GM19193 (cell line): ENCODE results near the gene FUS.
A peak's percentile ranks its signal among the peaks of the same experiment; 100 is the strongest.

ENCODE experiments used
- POLR2A ChIP-seq: IDR thresholded peaks from 4 replicates; pipeline ENCODE4 v1.6.1; 2011; ENCODE audit not compliant: insufficient read depth, insufficient read length; ENCODE audit errors: extremely low read depth

The FUS gene

DNA sequence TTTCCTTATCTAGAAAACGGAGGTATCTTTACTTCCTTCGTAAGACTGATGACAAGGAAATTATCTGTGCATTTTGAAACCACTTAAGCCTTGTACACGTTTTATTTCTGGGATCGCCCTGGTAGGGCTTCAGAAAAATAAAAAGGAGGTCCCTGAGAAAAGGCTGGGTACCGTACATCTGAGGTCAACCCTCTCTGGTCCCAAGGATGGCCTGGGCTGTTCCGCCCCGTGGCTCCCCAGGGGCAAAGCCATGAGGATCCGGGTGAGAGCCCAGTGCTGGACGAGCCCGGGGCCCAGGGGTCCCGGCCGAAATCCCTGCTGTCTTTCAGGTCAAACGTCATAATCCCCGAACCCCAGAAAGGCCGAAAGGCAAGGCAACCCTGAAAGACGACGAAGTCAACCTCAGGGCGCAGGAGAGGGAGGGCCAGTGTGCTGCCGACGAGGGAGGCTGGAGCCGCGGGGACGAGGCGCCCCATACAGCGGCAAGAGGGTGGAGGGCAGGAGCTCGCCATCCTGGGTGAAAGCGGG is 656 bp upstream of the FUS start:
- TF ChIP-seq POLR2A: no peak

DNA sequence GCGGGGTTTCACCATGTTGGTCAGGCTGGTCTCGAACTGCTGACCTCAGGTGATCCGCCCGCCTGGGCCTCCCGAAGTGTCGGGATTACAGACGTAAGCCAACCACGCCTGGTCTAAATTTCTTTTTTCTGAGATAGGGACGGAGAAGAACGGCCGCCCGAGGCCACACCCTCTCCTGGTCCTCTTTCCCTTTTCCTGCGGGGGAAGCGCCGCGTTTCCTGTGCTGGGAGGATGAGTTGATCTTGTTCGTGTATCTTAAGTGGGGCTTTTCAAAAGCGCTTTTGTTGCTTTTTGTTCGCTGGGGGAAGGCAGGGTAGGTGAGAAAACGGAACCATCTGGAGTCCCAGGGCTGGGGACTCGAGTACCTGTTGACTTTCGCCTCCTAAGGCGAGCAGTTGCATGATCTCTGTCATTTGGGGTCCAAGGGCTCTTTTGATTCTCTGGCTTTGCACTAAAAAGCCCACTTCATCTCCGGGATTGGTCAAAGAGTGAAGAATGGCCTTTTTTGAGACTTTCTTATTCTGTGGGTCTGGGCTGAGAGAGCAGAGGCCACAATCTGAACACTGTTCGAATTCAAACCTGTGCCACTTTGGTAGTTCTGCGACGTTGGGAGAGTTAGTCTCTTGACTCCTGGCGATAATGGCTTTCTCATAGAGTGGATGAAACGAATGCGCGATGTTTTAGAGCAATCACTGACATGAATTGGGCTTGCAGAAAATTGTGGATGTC is 1.3 kb downstream of the FUS start:
- no peak for TF ChIP-seq POLR2A

- no peak for TF ChIP-seq POLR2A
Observed at GRCh38 chr16:31182391-31182790, 2.5 kb downstream of the FUS start.

GRCh38 chr16:31183432-31184428 is 3.8 kb downstream of the FUS start:
- no peak for TF ChIP-seq POLR2A

- TF ChIP-seq POLR2A: no peak
Observed at GRCh38 chr16:31184888-31185287, 4.9 kb downstream of the FUS start.

GRCh38 chr16:31185339-31185738 is 5.4 kb downstream of the FUS start:
- TF ChIP-seq POLR2A: no peak

- TF ChIP-seq POLR2A: no peak
Observed at GRCh38 chr16:31186176-31186575, 6.2 kb downstream of the FUS start.

- peak; percentile 21 for TF ChIP-seq POLR2A
Observed at GRCh38 chr16:31186930-31187807, 7.2 kb downstream of the FUS start.

DNA sequence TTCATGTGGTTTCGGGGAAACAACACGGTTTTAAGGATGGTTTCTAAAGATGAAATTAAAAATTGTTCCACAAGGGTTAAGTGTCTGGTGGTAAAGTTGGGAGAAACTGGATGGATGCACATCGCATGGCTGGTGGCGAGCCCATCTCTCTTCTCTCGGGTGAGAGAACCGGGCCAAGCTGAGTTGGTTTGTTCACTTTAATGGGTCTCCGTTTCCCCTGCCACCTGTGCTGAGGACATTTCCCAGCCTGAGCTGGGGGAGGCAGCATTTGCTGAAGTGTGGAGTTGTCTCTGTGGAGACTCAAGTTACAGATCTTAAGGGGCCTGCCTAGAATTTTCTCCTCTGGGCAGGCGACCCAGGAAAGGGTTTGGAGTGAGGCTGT is 7.9 kb downstream of the FUS start:
- TF ChIP-seq POLR2A: peak; percentile 25

GRCh38 chr16:31188450-31189411 is 8.8 kb downstream of the FUS start:
- TF ChIP-seq POLR2A: no peak

- no peak for TF ChIP-seq POLR2A
Observed at GRCh38 chr16:31189412-31189778, 9.5 kb downstream of the FUS start.

GRCh38 chr16:31190061-31190460 is 10.1 kb downstream of the FUS start:
- peak; percentile 47 for TF ChIP-seq POLR2A

GRCh38 chr16:31190818-31191444 is 11.0 kb downstream of the FUS start:
- no peak for TF ChIP-seq POLR2A
